Endothelial cell of umbilical vein (primary cell): ENCODE measurements around the gene PIEZO2. TPM values are rescaled to one million over a fixed set of nuclear protein-coding genes. Genes with fewer than 3 reads are reported as not detected.

Experiments used
- BruUV-seq: library from RNA; stranded (reverse); fragments of 400-500 nt; replicated peaks from 2 replicates; lab custom pipeline; 2021; lab: Mats Ljungman, UMichigan
- CTCF ChIA-PET: fragments of 300-600, 350-600 bp; sonication (Branson Sonifier 250); formaldehyde crosslinking; loops from one replicate; lab custom pipeline; 2021; ENCODE audit warnings: antibody characterized with exemption, inconsistent platforms; lab: Charles Lee
- POLR2A ChIA-PET: fragments of 300-600, 350-600 bp; sonication (Branson Sonifier 250); formaldehyde crosslinking; loops from one replicate; lab custom pipeline; 2021; ENCODE audit warnings: antibody characterized with exemption, inconsistent platforms; lab: Charles Lee
- DNase-seq: peaks from one replicate; pipeline ENCODE4 v3.0.0-alpha.2; 2011; ENCODE audit warnings: low read depth, low spot score
- FAIRE-seq: peaks from 2 replicates; lab custom pipeline; 2011; peaks lifted over from hg19 to GRCh38; lab: Jason Lieb, UNC
- H2AFZ ChIP-seq: 2 replicates; pipeline ENCODE4 v1.6.0; 2012; ENCODE audit warnings: low read depth, low read length, control low read depth, inconsistent platforms
- H3K27ac ChIP-seq: 2 replicates; pipeline ENCODE4 v1.5.1; 2011; ENCODE audit warnings: low read depth, mild to moderate bottlenecking, control low read depth, low read length, moderate library complexity; ENCODE audit not compliant: insufficient read depth
- H3K27me3 ChIP-seq, 2 experiments: 2 replicates each; pipeline versions ENCODE4 v1.6.0 to v1.6.1; 2011; ENCODE audit warnings: low read length in 2 of 2, mixed read lengths in 1 of 2; ENCODE audit not compliant: control insufficient read depth in 2 of 2, insufficient read depth in 2 of 2
- H3K36me3 ChIP-seq, 2 experiments: 2 replicates in 1 of 2; 3 replicates in 1 of 2; pipeline ENCODE4 v1.5.1; 2011; ENCODE audit warnings: low read length in 2 of 2, mild to moderate bottlenecking in 1 of 2, moderate library complexity in 1 of 2; ENCODE audit not compliant: control insufficient read depth in 2 of 2, insufficient read depth in 2 of 2; ENCODE audit errors: extremely low read depth in 1 of 2
- H3K4me1 ChIP-seq: 3 replicates; pipeline ENCODE4 v1.5.1; 2011; ENCODE audit warnings: mild to moderate bottlenecking, low read length; ENCODE audit not compliant: control insufficient read depth, insufficient read depth; ENCODE audit errors: extremely low read depth
- H3K4me2 ChIP-seq: 2 replicates; pipeline ENCODE4 v1.6.1; 2011; ENCODE audit warnings: low read length, control low read depth, mixed read lengths; ENCODE audit not compliant: insufficient read depth
- H3K4me3 ChIP-seq, 3 experiments: fragments of 200-600 bp in 1 of 3; sonication (generic), shearing (Covaris generic) in 1 of 3; replicated peaks in 1 of 3; 2 replicates each; pipeline ENCODE4 v1.5.1; 2011 to 2016; ENCODE audit warnings: control low read depth in 3 of 3, low read length in 3 of 3, mild to moderate bottlenecking in 2 of 3, inconsistent platforms in 1 of 3, low read depth in 1 of 3, moderate library complexity in 1 of 3; ENCODE audit not compliant: insufficient read depth in 1 of 3
- H3K79me2 ChIP-seq: 2 replicates; pipeline ENCODE4 v1.6.0; 2012; ENCODE audit warnings: low read length, inconsistent platforms; ENCODE audit not compliant: control insufficient read depth, insufficient read depth
- H3K9ac ChIP-seq: replicated peaks from 2 replicates; pipeline ENCODE3; 2011; ENCODE audit warnings: low read length, control low read depth; ENCODE audit not compliant: insufficient read depth; ENCODE audit errors: extremely low read depth
- H3K9me1 ChIP-seq: replicated peaks from 3 replicates; pipeline ENCODE4 v1.6.0; 2011; ENCODE audit warnings: mild to moderate bottlenecking, low read length; ENCODE audit not compliant: control insufficient read depth, insufficient read depth; ENCODE audit errors: extremely low read depth
- H3K9me3 ChIP-seq: replicated peaks from 2 replicates; pipeline ENCODE4 v1.5.1; 2012; ENCODE audit warnings: low read length, inconsistent platforms; ENCODE audit not compliant: control insufficient read depth, insufficient read depth
- H4K20me1 ChIP-seq: replicated peaks from 2 replicates; pipeline ENCODE3; 2011; ENCODE audit warnings: mild to moderate bottlenecking, low read length; ENCODE audit not compliant: control insufficient read depth, insufficient read depth; ENCODE audit errors: extremely low read depth
- CTCF ChIP-seq, 2 donors: IDR thresholded peaks; 1 replicate in 1 of 2; 2 replicates in 1 of 2; pipeline ENCODE4 v1.5.1; 2011; ENCODE audit warnings: low read length in 2 of 2, mild to moderate bottlenecking in 2 of 2, moderate library complexity in 2 of 2, control low read depth in 1 of 2, inconsistent platforms in 1 of 2, low read depth in 1 of 2; ENCODE audit not compliant: insufficient read depth in 1 of 2; ENCODE audit errors: extremely low read depth in 1 of 2
- EZH2 ChIP-seq: IDR thresholded peaks from 2 replicates; pipeline ENCODE4 v1.6.1; 2012; ENCODE audit warnings: borderline replicate concordance, low read depth, mild to moderate bottlenecking, moderate library complexity, low read length, inconsistent platforms; ENCODE audit not compliant: severe bottlenecking
- FOS ChIP-seq: IDR thresholded peaks from 2 replicates; pipeline ENCODE4 v1.6.1; 2011; ENCODE audit warnings: mild to moderate bottlenecking, low read length, moderate library complexity, borderline replicate concordance; ENCODE audit not compliant: insufficient read depth
- GATA2 ChIP-seq: IDR thresholded peaks from 2 replicates; pipeline ENCODE4 v1.7.0; 2011; ENCODE audit warnings: low read depth, mild to moderate bottlenecking, moderate library complexity, mixed read lengths, low read length; ENCODE audit not compliant: insufficient read length, insufficient read depth
- JUN ChIP-seq: IDR thresholded peaks from 2 replicates; pipeline ENCODE4 v1.6.1; 2011; ENCODE audit warnings: borderline replicate concordance, low read depth; ENCODE audit not compliant: insufficient read length, insufficient read depth
- MAX ChIP-seq: IDR thresholded peaks from 2 replicates; pipeline ENCODE4 v1.6.1; 2011; ENCODE audit not compliant: insufficient read depth, insufficient read length
- MYC ChIP-seq: IDR thresholded peaks from one replicate; pipeline ENCODE4 v1.6.1; 2011; ENCODE audit warnings: mild to moderate bottlenecking, low read depth, low read length
- dilution Hi-C: fragments of 300-500 bp; cut with MboI; formaldehyde crosslinking; loops from one replicate; pipeline ENCODE4 v1.15.0; 2019; ENCODE audit warnings: low sequenced_read_pairs; ENCODE audit not compliant: extremely low pct_ligation_motif_present
- intact Hi-C: fragments of 100-400 bp; cut with micrococcal nuclease; formaldehyde crosslinking; loops from one replicate; pipeline ENCODE4 v1.10.0; 2022
- polyA plus RNA-seq, 4 experiments: library from polyadenylated mRNA; depleted of rRNA in 3 of 4; stranded (reverse) in 3 of 4; unstranded in 1 of 4; fragments of >200 nt; gene quantifications; 2 replicates each; pipeline versions ENCODE4 v1.2.1 to v1.2.3, GENCODE V29; 2011 to 2012; ENCODE audit warnings: missing spikeins in 1 of 4
- total RNA-seq: library from RNA; stranded (reverse); gene quantifications from 2 replicates; pipeline ENCODE4 v1.2.3, GENCODE V29; 2021

Gene PIEZO2
- total and polyA plus RNA-seq, 2 donors (not counting 3 experiments of a cell fraction or from before 2014, with no cell fraction given): 1.7 to 11.2 TPM

- H3K27ac ChIP-seq: no peak overlapping the region
- DNase-seq (no peak), FAIRE-seq (no peak)
- peaks cover 0 to 2% of the 10 kb centered on the region in 2 experiments for H3K27me3 ChIP-seq
- dilution Hi-C loops: no loop called here
- CTCF ChIA-PET: no interaction called here
- H4K20me1 ChIP-seq: no peaks in the 10 kb centered on the region
- H3K79me2 ChIP-seq: no peaks in the 10 kb centered on the region
- H2AFZ ChIP-seq: no peak overlapping the region
- H3K4me1 ChIP-seq: no peaks in the 10 kb centered on the region
- intact Hi-C loops: no loop called here
- no TSS peak for BruUV-seq
- H3K4me2 ChIP-seq: no peak overlapping the region
- TF ChIP-seq CTCF (IDR thresholded peaks at IDR 0.05; ENCODE audit: extremely low read depth in 1 of 2, insufficient read depth in 1 of 2, low read depth in 1 of 2, low read length in 2 of 2) (no peak), MYC (no peak), EZH2 (no peak), GATA2 (no peak), FOS (no peak), JUN (no peak)
- POLR2A ChIA-PET: no interaction called here
- H3K4me3 ChIP-seq: no peak overlapping the region
- no peaks in the 10 kb centered on the region for H3K9me1 ChIP-seq
- H3K9me3 ChIP-seq: no peaks in the 10 kb centered on the region
- no peak overlapping the region for H3K9ac ChIP-seq
- no peaks in the 10 kb centered on the region for H3K36me3 ChIP-seq
These were observed 76.7 kb downstream of the PIEZO2 start for GRCh38 chr18:11072632-11073031.

- BruUV-seq: no TSS peak
- dilution Hi-C loops: no loop called here
- Histone ChIP-seq H3K27me3 (peaks cover 0 to 2% of the 10 kb centered on the region in 2 experiments), H3K79me2 (no peaks in the 10 kb centered on the region), H2AFZ (no peak overlapping the region), H3K9me1 (no peaks in the 10 kb centered on the region), H3K9ac (no peak overlapping the region), H3K36me3 (no peaks in the 10 kb centered on the region), H3K4me1 (no peaks in the 10 kb centered on the region), H3K27ac (no peak overlapping the region), H3K4me2 (no peak overlapping the region), H3K4me3 (no peak overlapping the region), H4K20me1 (no peaks in the 10 kb centered on the region), H3K9me3 (no peaks in the 10 kb centered on the region)
- TF ChIP-seq CTCF (IDR thresholded peaks at IDR 0.05; ENCODE audit: extremely low read depth in 1 of 2, insufficient read depth in 1 of 2, low read depth in 1 of 2, low read length in 2 of 2) (no peak), MAX (no peak)
- ChIA-PET POLR2A (no interaction called here), CTCF (no interaction called here)
- intact Hi-C loops: no loop called here
- DNase-seq: no peak
- no peak for FAIRE-seq
These were observed 78.1 kb downstream of the PIEZO2 start for GRCh38 chr18:11071300-11071699.
